Activated CD4-positive, CD25-positive, alpha-beta regulatory T cell treated with anti-CD3 and anti-CD28 coated beads, Interleukin-2, amount 50 U/mL, for 72 hours (primary cell): ENCODE results near the gene NR2C1.
"Not testable (repeated sequence)": the region's sequence is repeated elsewhere in the genome, so short reads cannot be mapped to it uniquely, and the experiment has no call there.

Source experiments
- DNase-seq: peaks from one replicate; pipeline ENCODE4 v3.0.0; 2021

The NR2C1 gene

GRCh38 chr12:94997726-94998125 is 75.7 kb downstream of the NR2C1 start:
- DNase-seq, result no peak

- no peak for DNase-seq
Measured at GRCh38 chr12:94997061-94997460, 76.4 kb downstream of the NR2C1 start.

GRCh38 chr12:94994312-94994711 is 79.1 kb downstream of the NR2C1 start:
- DNase-seq, result no peak

GRCh38 chr12:94993855-94994254 is 79.6 kb downstream of the NR2C1 start:
- DNase-seq, result not testable (repeated sequence)

- DNase-seq, result no peak
Measured at GRCh38 chr12:94990222-94990621, 83.2 kb downstream of the NR2C1 start.

GRCh38 chr12:94988471-94988870 is 84.9 kb downstream of the NR2C1 start:
- DNase-seq, result no peak

GRCh38 chr12:94987801-94988200 is 85.6 kb downstream of the NR2C1 start:
- no peak for DNase-seq

GRCh38 chr12:94987076-94987669 is 86.2 kb downstream of the NR2C1 start:
- no peak for DNase-seq

- not testable (repeated sequence) for DNase-seq
Measured at GRCh38 chr12:94985099-94985498, 88.3 kb downstream of the NR2C1 start.

- no peak for DNase-seq
Measured at GRCh38 chr12:94983321-94983720, 90.1 kb downstream of the NR2C1 start.

- no peak for DNase-seq
Measured at GRCh38 chr12:94982456-94982855, 91.0 kb downstream of the NR2C1 start.

GRCh38 chr12:94980577-94980976 is 92.8 kb downstream of the NR2C1 start:
- no peak for DNase-seq

GRCh38 chr12:94979941-94980340 is 93.5 kb downstream of the NR2C1 start:
- DNase-seq, result no peak

- DNase-seq, result no peak
Measured at GRCh38 chr12:94977766-94978468, 95.5 kb downstream of the NR2C1 start.

GRCh38 chr12:94973221-94973620 is 100.2 kb downstream of the NR2C1 start:
- DNase-seq, result no peak

- no peak for DNase-seq
Measured at GRCh38 chr12:94972795-94973194, 100.6 kb downstream of the NR2C1 start.

- DNase-seq, result no peak
Measured at GRCh38 chr12:94971923-94972322, 101.5 kb downstream of the NR2C1 start.

GRCh38 chr12:94970560-94970959 is 102.9 kb downstream of the NR2C1 start:
- DNase-seq, result no peak
